ENCODE data around the gene AQP4. TPM values are rescaled to one million over a fixed set of nuclear protein-coding genes. Genes with fewer than 3 reads are reported as not detected.

Gene AQP4
- not detected in 2 replicates for total RNA-seq (2012; rRNA removed)

- Histone ChIP-seq H3K4me1 (ENCODE audit: control insufficient read depth, insufficient read depth, low read length) (no peaks in the 10 kb centered on the region), H3K9me3 (replicated peaks; ENCODE audit: low read length) (no peaks in the 10 kb centered on the region), H3K36me3 (ENCODE audit: insufficient read depth, low read length) (no peaks in the 10 kb centered on the region), H3K27me3 (ENCODE audit: control insufficient read depth, insufficient read depth, low read length) (peaks cover 36% of the 10 kb centered on the region), H3K9ac (ENCODE audit: low read depth, low read length) (no peak within 1 kb of the TSS), H3K4me3 (ENCODE audit: low read length) (no peak within 1 kb of the TSS), H3K4me2 (ENCODE audit: low read length) (no peak within 1 kb of the TSS)
Observed at GRCh38 chr18:26865557-26865956, at the start of gene AQP4. AQP4 (minus strand) TSS chr18:26865707; CDS start chr18:26865689, 18 bp downstream.

GRCh38 chr18:26911840-26912239, 46.3 kb upstream of the AQP4 start:
- H3K4me2 ChIP-seq (ENCODE audit: low read length) = no peak overlapping the region
- no peak overlapping the region for H3K9ac ChIP-seq (ENCODE audit: low read depth, low read length)
- no peaks in the 10 kb centered on the region for H3K36me3 ChIP-seq (ENCODE audit: insufficient read depth, low read length)
- H3K27me3 ChIP-seq (ENCODE audit: control insufficient read depth, insufficient read depth, low read length) = no peaks in the 10 kb centered on the region
- H3K4me3 ChIP-seq (ENCODE audit: low read length) = no peak overlapping the region
- H3K4me1 ChIP-seq (ENCODE audit: control insufficient read depth, insufficient read depth, low read length) = no peaks in the 10 kb centered on the region
- H3K9me3 ChIP-seq (replicated peaks; ENCODE audit: low read length) = no peaks in the 10 kb centered on the region

- no peak overlapping the region for H3K4me2 ChIP-seq (ENCODE audit: low read length)
- no peaks in the 10 kb centered on the region for H3K36me3 ChIP-seq (ENCODE audit: insufficient read depth, low read length)
- H3K27me3 ChIP-seq (ENCODE audit: control insufficient read depth, insufficient read depth, low read length) = no peaks in the 10 kb centered on the region
- no peak overlapping the region for H3K9ac ChIP-seq (ENCODE audit: low read depth, low read length)
- H3K4me3 ChIP-seq (ENCODE audit: low read length) = no peak overlapping the region
- H3K4me1 ChIP-seq (ENCODE audit: control insufficient read depth, insufficient read depth, low read length) = no peaks in the 10 kb centered on the region
- no peaks in the 10 kb centered on the region for H3K9me3 ChIP-seq (replicated peaks; ENCODE audit: low read length)
Observed at GRCh38 chr18:26909599-26910290, 44.2 kb upstream of the AQP4 start.

- no peaks in the 10 kb centered on the region for H3K4me1 ChIP-seq (ENCODE audit: control insufficient read depth, insufficient read depth, low read length)
- H3K9me3 ChIP-seq (replicated peaks; ENCODE audit: low read length) = no peaks in the 10 kb centered on the region
- no peak overlapping the region for H3K4me3 ChIP-seq (ENCODE audit: low read length)
- H3K9ac ChIP-seq (ENCODE audit: low read depth, low read length) = no peak overlapping the region
- no peaks in the 10 kb centered on the region for H3K27me3 ChIP-seq (ENCODE audit: control insufficient read depth, insufficient read depth, low read length)
- H3K4me2 ChIP-seq (ENCODE audit: low read length) = no peak overlapping the region
- no peaks in the 10 kb centered on the region for H3K36me3 ChIP-seq (ENCODE audit: insufficient read depth, low read length)
Observed at GRCh38 chr18:26908906-26909305, 43.4 kb upstream of the AQP4 start.

- no peak overlapping the region for H3K4me3 ChIP-seq (ENCODE audit: low read length)
- H3K4me1 ChIP-seq (ENCODE audit: control insufficient read depth, insufficient read depth, low read length) = no peaks in the 10 kb centered on the region
- H3K27me3 ChIP-seq (ENCODE audit: control insufficient read depth, insufficient read depth, low read length) = no peaks in the 10 kb centered on the region
- H3K9me3 ChIP-seq (replicated peaks; ENCODE audit: low read length) = no peaks in the 10 kb centered on the region
- no peak overlapping the region for H3K9ac ChIP-seq (ENCODE audit: low read depth, low read length)
- no peaks in the 10 kb centered on the region for H3K36me3 ChIP-seq (ENCODE audit: insufficient read depth, low read length)
- no peak overlapping the region for H3K4me2 ChIP-seq (ENCODE audit: low read length)
Observed at GRCh38 chr18:26902291-26902690, 36.8 kb upstream of the AQP4 start.

GRCh38 chr18:26901020-26901419, 35.5 kb upstream of the AQP4 start:
- Histone ChIP-seq H3K27me3 (ENCODE audit: control insufficient read depth, insufficient read depth, low read length) (no peaks in the 10 kb centered on the region), H3K4me2 (ENCODE audit: low read length) (no peak overlapping the region), H3K9me3 (replicated peaks; ENCODE audit: low read length) (no peaks in the 10 kb centered on the region), H3K36me3 (ENCODE audit: insufficient read depth, low read length) (no peaks in the 10 kb centered on the region), H3K9ac (ENCODE audit: low read depth, low read length) (no peak overlapping the region), H3K4me3 (ENCODE audit: low read length) (no peak overlapping the region), H3K4me1 (ENCODE audit: control insufficient read depth, insufficient read depth, low read length) (no peaks in the 10 kb centered on the region)

GRCh38 chr18:26894426-26894825, 28.9 kb upstream of the AQP4 start:
- Histone ChIP-seq H3K27me3 (ENCODE audit: control insufficient read depth, insufficient read depth, low read length) (no peaks in the 10 kb centered on the region), H3K4me1 (ENCODE audit: control insufficient read depth, insufficient read depth, low read length) (no peaks in the 10 kb centered on the region), H3K9ac (ENCODE audit: low read depth, low read length) (no peak overlapping the region), H3K4me2 (ENCODE audit: low read length) (no peak overlapping the region), H3K36me3 (ENCODE audit: insufficient read depth, low read length) (no peaks in the 10 kb centered on the region), H3K4me3 (ENCODE audit: low read length) (no peak overlapping the region), H3K9me3 (replicated peaks; ENCODE audit: low read length) (no peaks in the 10 kb centered on the region)

GRCh38 chr18:26893996-26894395, 28.5 kb upstream of the AQP4 start:
- Histone ChIP-seq H3K36me3 (ENCODE audit: insufficient read depth, low read length) (no peaks in the 10 kb centered on the region), H3K9ac (ENCODE audit: low read depth, low read length) (no peak overlapping the region), H3K9me3 (replicated peaks; ENCODE audit: low read length) (no peaks in the 10 kb centered on the region), H3K27me3 (ENCODE audit: control insufficient read depth, insufficient read depth, low read length) (no peaks in the 10 kb centered on the region), H3K4me2 (ENCODE audit: low read length) (no peak overlapping the region), H3K4me1 (ENCODE audit: control insufficient read depth, insufficient read depth, low read length) (no peaks in the 10 kb centered on the region), H3K4me3 (ENCODE audit: low read length) (no peak overlapping the region)

GRCh38 chr18:26888259-26888658, 22.8 kb upstream of the AQP4 start:
- Histone ChIP-seq H3K4me1 (ENCODE audit: control insufficient read depth, insufficient read depth, low read length) (no peaks in the 10 kb centered on the region), H3K9me3 (replicated peaks; ENCODE audit: low read length) (no peaks in the 10 kb centered on the region), H3K36me3 (ENCODE audit: insufficient read depth, low read length) (no peaks in the 10 kb centered on the region), H3K9ac (ENCODE audit: low read depth, low read length) (no peak overlapping the region), H3K4me3 (ENCODE audit: low read length) (no peak overlapping the region), H3K4me2 (ENCODE audit: low read length) (no peak overlapping the region), H3K27me3 (ENCODE audit: control insufficient read depth, insufficient read depth, low read length) (no peaks in the 10 kb centered on the region)

GRCh38 chr18:26875040-26875654, 9.6 kb upstream of the AQP4 start:
- no peak overlapping the region for H3K9ac ChIP-seq (ENCODE audit: low read depth, low read length)
- H3K27me3 ChIP-seq (ENCODE audit: control insufficient read depth, insufficient read depth, low read length) = no peaks in the 10 kb centered on the region
- H3K36me3 ChIP-seq (ENCODE audit: insufficient read depth, low read length) = no peaks in the 10 kb centered on the region
- H3K9me3 ChIP-seq (replicated peaks; ENCODE audit: low read length) = no peaks in the 10 kb centered on the region
- H3K4me1 ChIP-seq (ENCODE audit: control insufficient read depth, insufficient read depth, low read length) = no peaks in the 10 kb centered on the region
- H3K4me2 ChIP-seq (ENCODE audit: low read length) = no peak overlapping the region
- H3K4me3 ChIP-seq (ENCODE audit: low read length) = no peak overlapping the region

- Histone ChIP-seq H3K9ac (ENCODE audit: low read depth, low read length) (no peak overlapping the region), H3K9me3 (replicated peaks; ENCODE audit: low read length) (no peaks in the 10 kb centered on the region), H3K4me2 (ENCODE audit: low read length) (no peak overlapping the region), H3K4me3 (ENCODE audit: low read length) (no peak overlapping the region), H3K36me3 (ENCODE audit: insufficient read depth, low read length) (no peaks in the 10 kb centered on the region), H3K4me1 (ENCODE audit: control insufficient read depth, insufficient read depth, low read length) (no peaks in the 10 kb centered on the region), H3K27me3 (ENCODE audit: control insufficient read depth, insufficient read depth, low read length) (no peaks in the 10 kb centered on the region)
Observed at GRCh38 chr18:26874283-26874682, 8.8 kb upstream of the AQP4 start.

- Histone ChIP-seq H3K4me2 (ENCODE audit: low read length) (no peak overlapping the region), H3K9ac (ENCODE audit: low read depth, low read length) (no peak overlapping the region), H3K36me3 (ENCODE audit: insufficient read depth, low read length) (no peaks in the 10 kb centered on the region), H3K4me3 (ENCODE audit: low read length) (no peak overlapping the region), H3K9me3 (replicated peaks; ENCODE audit: low read length) (no peaks in the 10 kb centered on the region), H3K4me1 (ENCODE audit: control insufficient read depth, insufficient read depth, low read length) (no peaks in the 10 kb centered on the region), H3K27me3 (ENCODE audit: control insufficient read depth, insufficient read depth, low read length) (peaks cover 13% of the 10 kb centered on the region)
Observed at GRCh38 chr18:26869640-26870039, 4.1 kb upstream of the AQP4 start.
